A673 (cell line): ENCODE results near the gene TSPEAR. TPM values are rescaled to one million over a fixed set of nuclear protein-coding genes. Genes with fewer than 3 reads are reported as not detected.

Source experiments
- BruUV-seq: library from RNA; stranded (reverse); fragments of 400-500 nt; replicated peaks from 2 replicates; lab custom pipeline; 2021; lab: Mats Ljungman, UMichigan
- CTCF ChIA-PET: fragments of 300-600 bp; sonication (Branson Sonifier 250); formaldehyde crosslinking; loops from one replicate; lab custom pipeline; 2022; ENCODE audit warnings: antibody characterized with exemption; lab: Charles Lee
- POLR2A ChIA-PET: fragments of 300-600 bp; sonication (Branson Sonifier 250); formaldehyde crosslinking; loops from one replicate; lab custom pipeline; 2022; ENCODE audit warnings: antibody characterized with exemption; ENCODE audit not compliant: low non-redundant PET; lab: Charles Lee
- DNase-seq: peaks from one replicate; pipeline ENCODE4 v3.0.0-alpha.2; 2015; ENCODE audit warnings: low spot score
- H3K27ac ChIP-seq: fragments of 200-600 bp; sonication (generic); 2 replicates; pipeline ENCODE4 v1.5.1; 2016; ENCODE audit warnings: mixed run types, low read depth, mild to moderate bottlenecking, mixed read lengths, antibody characterized with exemption, low read length; ENCODE audit not compliant: poor library complexity, severe bottlenecking
- H3K27me3 ChIP-seq: fragments of 200-600 bp; sonication (generic); replicated peaks from 2 replicates; pipeline ENCODE4 v1.6.1; 2017; ENCODE audit warnings: mixed run types, low read depth, mild to moderate bottlenecking, mixed read lengths, antibody characterized with exemption, low read length; ENCODE audit not compliant: insufficient read depth, poor library complexity
- H3K36me3 ChIP-seq: fragments of 200-600 bp; sonication (generic); 2 replicates; pipeline ENCODE4 v1.6.1; 2016; ENCODE audit warnings: mixed run types, mild to moderate bottlenecking, mixed read lengths, antibody characterized with exemption, low read length; ENCODE audit not compliant: insufficient read depth, poor library complexity, severe bottlenecking
- H3K4me1 ChIP-seq: fragments of 200-600 bp; sonication (generic); 2 replicates; pipeline ENCODE4 v1.6.1; 2017; ENCODE audit warnings: mixed run types, mild to moderate bottlenecking, mixed read lengths, antibody characterized with exemption, low read length; ENCODE audit not compliant: insufficient read depth, poor library complexity, severe bottlenecking
- H3K4me3 ChIP-seq: fragments of 200-600 bp; sonication (generic); 2 replicates; pipeline ENCODE4 v1.5.1; 2016; ENCODE audit warnings: low read depth, mixed run types, mild to moderate bottlenecking, mixed read lengths, low read length; ENCODE audit not compliant: poor library complexity, severe bottlenecking
- H3K9me3 ChIP-seq: fragments of 200-600 bp; sonication (generic); 2 replicates; pipeline ENCODE4 v1.6.1; 2016; ENCODE audit warnings: mixed run types, low read depth, mild to moderate bottlenecking, mixed read lengths, antibody characterized with exemption, low read length; ENCODE audit not compliant: poor library complexity, severe bottlenecking
- EZH2 ChIP-seq: fragments of 200-600 bp; sonication (generic); IDR thresholded peaks from 2 replicates; pipeline ENCODE4 v1.6.1; 2017; ENCODE audit warnings: borderline replicate concordance, low read depth, mild to moderate bottlenecking, mixed read lengths, antibody characterized with exemption, low read length; ENCODE audit not compliant: poor library complexity, severe bottlenecking
- intact Hi-C: fragments of 100-400 bp; cut with micrococcal nuclease; formaldehyde crosslinking; loops from one replicate; pipeline ENCODE4 v1.10.0; 2022; ENCODE audit not compliant: unreplicated experiment
- total RNA-seq: library from RNA; stranded (reverse); gene quantifications from 2 replicates; pipeline ENCODE4 v1.2.3, GENCODE V29; 2021
- TF ChIP-seq, protein P1 (sequence below): fragments of 300-800, 200-600 bp; sonication (generic); conservative IDR thresholded peaks from 2 replicates; pipeline ENCODE4 v1.5.1; 2017; ENCODE audit warnings: low read depth, mild to moderate bottlenecking, antibody characterized with exemption, low read length, moderate library complexity, mixed read lengths

Gene TSPEAR
- total RNA-seq, 1 experiment from 2014 or later, result 8.3 TPM

- no peaks in the 10 kb centered on the region for H3K9me3 ChIP-seq
- H3K36me3 ChIP-seq, result no peaks in the 10 kb centered on the region
- POLR2A ChIA-PET, result no interaction called here
- intact Hi-C loops, result no loop called here
- peaks cover 13% of the 10 kb centered on the region for H3K27me3 ChIP-seq
- CTCF ChIA-PET, result no interaction called here
- no peak for TF ChIP-seq EZH2
- TF ChIP-seq, protein P1, sequence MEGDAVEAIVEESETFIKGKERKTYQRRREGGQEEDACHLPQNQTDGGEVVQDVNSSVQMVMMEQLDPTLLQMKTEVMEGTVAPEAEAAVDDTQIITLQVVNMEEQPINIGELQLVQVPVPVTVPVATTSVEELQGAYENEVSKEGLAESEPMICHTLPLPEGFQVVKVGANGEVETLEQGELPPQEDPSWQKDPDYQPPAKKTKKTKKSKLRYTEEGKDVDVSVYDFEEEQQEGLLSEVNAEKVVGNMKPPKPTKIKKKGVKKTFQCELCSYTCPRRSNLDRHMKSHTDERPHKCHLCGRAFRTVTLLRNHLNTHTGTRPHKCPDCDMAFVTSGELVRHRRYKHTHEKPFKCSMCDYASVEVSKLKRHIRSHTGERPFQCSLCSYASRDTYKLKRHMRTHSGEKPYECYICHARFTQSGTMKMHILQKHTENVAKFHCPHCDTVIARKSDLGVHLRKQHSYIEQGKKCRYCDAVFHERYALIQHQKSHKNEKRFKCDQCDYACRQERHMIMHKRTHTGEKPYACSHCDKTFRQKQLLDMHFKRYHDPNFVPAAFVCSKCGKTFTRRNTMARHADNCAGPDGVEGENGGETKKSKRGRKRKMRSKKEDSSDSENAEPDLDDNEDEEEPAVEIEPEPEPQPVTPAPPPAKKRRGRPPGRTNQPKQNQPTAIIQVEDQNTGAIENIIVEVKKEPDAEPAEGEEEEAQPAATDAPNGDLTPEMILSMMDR, result no peak
- peaks cover 4% of the 10 kb centered on the region for H3K4me1 ChIP-seq
- no peak overlapping the region for H3K4me3 ChIP-seq
- DNase-seq, result no peak
- no peak overlapping the region for H3K27ac ChIP-seq
- no TSS peak for BruUV-seq
These were observed 3.0 kb downstream of the TSPEAR start for GRCh38 chr21:44708213-44708865.

DNA sequence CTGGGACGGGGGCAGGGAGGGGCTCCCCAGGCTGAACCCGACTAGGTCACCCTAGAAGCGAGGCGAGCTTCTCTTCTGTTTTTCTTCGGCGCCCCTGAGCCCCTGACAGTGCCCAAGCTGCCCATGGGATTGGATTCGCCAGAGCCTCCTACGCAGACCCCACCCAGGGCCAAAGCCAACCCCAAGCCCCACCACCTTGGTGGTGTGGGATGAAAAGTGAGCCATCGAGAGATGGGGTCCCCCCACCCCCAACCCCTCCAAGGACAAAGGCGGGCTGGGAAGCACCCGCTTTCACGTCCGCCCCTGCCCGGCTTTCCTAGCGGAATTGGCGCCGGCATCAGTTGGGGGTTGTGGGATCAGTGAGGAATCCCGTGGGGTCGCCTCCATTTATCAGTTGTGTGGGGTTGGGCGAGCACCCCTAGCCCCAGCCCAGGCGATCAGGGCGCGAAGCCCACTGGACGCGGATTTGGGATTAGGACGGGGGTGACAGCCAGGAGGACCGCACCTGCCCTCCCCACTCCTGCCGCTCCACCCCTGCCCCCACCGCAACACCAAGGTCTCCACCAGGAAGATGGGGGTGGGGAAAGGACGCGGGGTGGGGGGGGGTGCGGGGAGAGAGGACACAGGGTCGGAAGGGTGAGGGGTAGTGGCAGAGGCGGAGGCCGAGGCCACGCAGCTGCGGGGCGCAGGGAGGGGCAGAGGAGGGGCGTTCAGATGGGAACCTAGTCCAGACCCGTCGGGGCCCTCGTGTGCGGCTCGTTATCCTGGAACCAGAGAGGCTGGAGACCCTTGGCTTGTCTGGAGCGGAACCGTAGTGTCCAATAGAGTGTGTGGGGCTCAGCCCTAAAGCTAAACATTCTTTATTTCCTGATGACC, 4.4 kb downstream of the TSPEAR start:
- ChIA-PET POLR2A (no interaction called here), CTCF (no interaction called here)
- Histone ChIP-seq H3K4me3 (no peak overlapping the region), H3K9me3 (no peaks in the 10 kb centered on the region), H3K36me3 (no peaks in the 10 kb centered on the region), H3K27me3 (peaks cover 13% of the 10 kb centered on the region), H3K4me1 (peaks cover 4% of the 10 kb centered on the region), H3K27ac (no peak overlapping the region)
- TF ChIP-seq EZH2, result no peak
- TF ChIP-seq, protein P1, result no peak
- BruUV-seq, result no TSS peak
- DNase-seq, result no peak
- intact Hi-C loops, result no loop called here

DNA sequence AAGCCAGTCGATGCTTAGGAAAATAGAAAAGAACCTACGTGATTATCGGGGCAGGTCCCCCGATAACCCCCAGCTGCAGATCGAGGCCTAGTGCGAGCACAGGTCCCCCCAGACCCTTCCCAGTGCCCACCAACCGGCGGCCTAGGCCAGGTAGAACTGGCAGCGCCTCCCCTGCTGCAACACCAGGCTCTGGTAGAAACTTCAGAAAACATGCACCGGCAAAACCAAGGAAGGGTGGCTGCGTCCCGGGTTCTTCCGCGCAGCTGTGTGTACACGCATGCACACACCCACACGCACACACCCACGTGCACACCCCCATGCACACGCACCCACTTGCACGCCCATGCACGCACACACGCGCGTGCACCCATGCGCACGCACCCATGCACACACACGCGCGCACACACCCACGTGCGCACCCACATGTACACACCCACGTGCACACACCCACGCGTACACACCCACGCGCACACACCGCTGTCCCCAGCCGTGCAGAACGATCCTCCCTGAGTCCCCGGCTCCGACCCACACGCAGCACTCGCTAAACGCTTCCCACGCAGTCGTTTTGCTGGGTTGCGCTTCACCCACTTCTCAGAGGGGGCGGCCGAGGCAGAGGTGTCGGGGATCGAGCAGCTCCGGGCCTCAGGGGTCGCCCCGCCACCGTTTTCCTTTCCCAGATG, 5.2 kb downstream of the TSPEAR start:
- intact Hi-C loops, result no loop called here
- no peak for DNase-seq
- no peak overlapping the region for H3K27ac ChIP-seq
- ChIA-PET POLR2A (no interaction called here), CTCF (no interaction called here)
- H3K4me1 ChIP-seq, result peaks cover 4% of the 10 kb centered on the region
- H3K27me3 ChIP-seq, result peaks cover 13% of the 10 kb centered on the region
- TF ChIP-seq, protein P1, result no peak
- no peak for TF ChIP-seq EZH2
- no peaks in the 10 kb centered on the region for H3K9me3 ChIP-seq
- BruUV-seq, result no TSS peak
- H3K4me3 ChIP-seq, result no peak overlapping the region
- H3K36me3 ChIP-seq, result no peaks in the 10 kb centered on the region
